ENCODE data around the gene SLC39A2. TPM values are rescaled to one million over a fixed set of nuclear protein-coding genes. Genes with fewer than 3 reads are reported as not detected.

Gene SLC39A2
- total and polyA plus RNA-seq, 4 donors = 0.05 to 0.08 TPM; not detected in 2

- TF ChIP-seq EGR1 (IDR thresholded peaks at IDR 0.05; ENCODE audit: low read depth in 2 of 2) (no peak), CTCF (IDR thresholded peaks at IDR 0.05; ENCODE audit: low read depth, low read length, missing input control) (no peak), ZBTB33 (IDR thresholded peaks at IDR 0.05) (no peak), MAX (IDR thresholded peaks at IDR 0.05) (no peak), HNF4A (conservative IDR thresholded peaks at IDR 0.05) (no peak)
- no peaks in the 10 kb centered on the region for H3K27me3 ChIP-seq (ENCODE audit: control insufficient read depth in 4 of 4, insufficient read depth in 4 of 4, low read length in 3 of 4)
- no peak for DNase-seq (ENCODE audit: low spot score)
- 87% methylated on average over 3 of the region's 3 CpGs for WGBS
- H3K4me3 ChIP-seq (ENCODE audit: low read depth in 1 of 3, low read length in 3 of 3) = no peak overlapping the region
- peaks cover 28 to 72% (median 45%) of the 10 kb centered on the region in 4 donors for H3K4me1 ChIP-seq (ENCODE audit: control insufficient read depth in 4 of 4, insufficient read depth in 4 of 4, low read length in 3 of 4)
- no peaks in the 10 kb centered on the region for H3K36me3 ChIP-seq (ENCODE audit: control insufficient read depth in 4 of 4, insufficient read depth in 3 of 4, low read depth in 1 of 4, low read length in 3 of 4)
- no peak overlapping the region for H3K9ac ChIP-seq (ENCODE audit: low read depth in 1 of 2, low read length in 2 of 2)
- no peaks in the 10 kb centered on the region for H3K9me3 ChIP-seq (ENCODE audit: control insufficient read depth in 4 of 4, low read length in 3 of 4)
- peak overlapping the region in 1 of 2 donors; percentile 27 for H3K27ac ChIP-seq (ENCODE audit: low read depth in 1 of 2, low read length in 2 of 2)
Observed at GRCh38 chr14:21049271-21049673, 50.2 kb downstream of the SLC39A2 start.

GRCh38 chr14:21050597-21050996 lies 51.5 kb downstream of the SLC39A2 start:
- no peaks in the 10 kb centered on the region for H3K9me3 ChIP-seq (ENCODE audit: control insufficient read depth in 4 of 4, low read length in 3 of 4)
- no peak overlapping the region for H3K27ac ChIP-seq (ENCODE audit: low read depth in 1 of 2, low read length in 2 of 2)
- 84% methylated on average over 3 of the region's 3 CpGs for WGBS
- H3K4me1 ChIP-seq (ENCODE audit: control insufficient read depth in 4 of 4, insufficient read depth in 4 of 4, low read length in 3 of 4) = peaks cover 24 to 74% (median 44%) of the 10 kb centered on the region in 4 donors
- H3K36me3 ChIP-seq (ENCODE audit: control insufficient read depth in 4 of 4, insufficient read depth in 3 of 4, low read depth in 1 of 4, low read length in 3 of 4) = no peaks in the 10 kb centered on the region
- H3K9ac ChIP-seq (ENCODE audit: low read depth in 1 of 2, low read length in 2 of 2) = no peak overlapping the region
- DNase-seq (ENCODE audit: low spot score) = no peak
- no peak for TF ChIP-seq RXRA (IDR thresholded peaks at IDR 0.05)
- no peak for TF ChIP-seq RAD21 (IDR thresholded peaks at IDR 0.05)
- no peak for TF ChIP-seq GABPA (IDR thresholded peaks at IDR 0.05 in 1 of 2, conservative IDR thresholded peaks at IDR 0.05 in 1 of 2)
- TF ChIP-seq MAX (IDR thresholded peaks at IDR 0.05) = no peak
- no peak for TF ChIP-seq HNF4G (IDR thresholded peaks at IDR 0.05)
- no peak for TF ChIP-seq FOXA1 (IDR thresholded peaks at IDR 0.05)
- no peak for TF ChIP-seq YY1 (IDR thresholded peaks at IDR 0.05)
- no peak for TF ChIP-seq ZBTB33 (IDR thresholded peaks at IDR 0.05)
- no peak for TF ChIP-seq EGR1 (IDR thresholded peaks at IDR 0.05; ENCODE audit: low read depth in 2 of 2)
- TF ChIP-seq TAF1 (conservative IDR thresholded peaks at IDR 0.05) = no peak
- TF ChIP-seq CTCF (IDR thresholded peaks at IDR 0.05; ENCODE audit: low read depth, low read length, missing input control) = no peak
- no peak for TF ChIP-seq SP1 (IDR thresholded peaks at IDR 0.05)
- no peak for TF ChIP-seq ATF3 (IDR thresholded peaks at IDR 0.05)
- no peak for TF ChIP-seq REST (IDR thresholded peaks at IDR 0.05)
- no peak for TF ChIP-seq HNF4A (conservative IDR thresholded peaks at IDR 0.05)
- no peak for TF ChIP-seq NR2F2 (IDR thresholded peaks at IDR 0.05)
- H3K4me3 ChIP-seq (ENCODE audit: low read depth in 1 of 3, low read length in 3 of 3) = no peak overlapping the region
- H3K27me3 ChIP-seq (ENCODE audit: control insufficient read depth in 4 of 4, insufficient read depth in 4 of 4, low read length in 3 of 4) = no peaks in the 10 kb centered on the region

Measured in liver (tissue), 9 donors.